IPS-18a (cell line): ENCODE results near the gene CACHD1.

Source experiments
- H3K27ac ChIP-seq: one replicate; pipeline ENCODE4 v1.5.1; 2013; ENCODE audit warnings: low read length
- H3K27me3 ChIP-seq: one replicate; pipeline ENCODE4 v1.6.1; 2013; ENCODE audit warnings: mild to moderate bottlenecking, low read length; ENCODE audit not compliant: control insufficient read depth, insufficient read depth
- H3K36me3 ChIP-seq: one replicate; pipeline ENCODE4 v1.6.1; 2013; ENCODE audit warnings: low read depth, low read length; ENCODE audit not compliant: control insufficient read depth
- H3K4me1 ChIP-seq: one replicate; pipeline ENCODE4 v1.6.1; 2013; ENCODE audit warnings: low read depth, low read length; ENCODE audit not compliant: control insufficient read depth
- H3K4me3 ChIP-seq: one replicate; pipeline ENCODE4 v1.5.1; 2013; ENCODE audit warnings: low read length
- H3K9ac ChIP-seq: one replicate; pipeline ENCODE4 v1.6.1; 2013; ENCODE audit warnings: mild to moderate bottlenecking, low read length, moderate library complexity
- H3K9me3 ChIP-seq: one replicate; pipeline ENCODE4 v1.6.1; 2013; ENCODE audit warnings: low read depth, low read length; ENCODE audit not compliant: control insufficient read depth

The CACHD1 gene

GRCh38 chr1:64678366-64678765 is 208.4 kb downstream of the CACHD1 start:
- no peak overlapping the region for H3K9ac ChIP-seq
- H3K4me1 ChIP-seq: no peaks in the 10 kb centered on the region
- H3K36me3 ChIP-seq: peaks cover 92% of the 10 kb centered on the region

GRCh38 chr1:64679177-64679576 is 209.2 kb downstream of the CACHD1 start:
- no peak overlapping the region for H3K9ac ChIP-seq
- no peak overlapping the region for H3K27ac ChIP-seq
- peaks cover 94% of the 10 kb centered on the region for H3K36me3 ChIP-seq
- no peak overlapping the region for H3K4me3 ChIP-seq
- H3K27me3 ChIP-seq: no peaks in the 10 kb centered on the region
- no peaks in the 10 kb centered on the region for H3K4me1 ChIP-seq
- no peaks in the 10 kb centered on the region for H3K9me3 ChIP-seq

More at GRCh38 chr1:64678366-64678765, 208.4 kb downstream of the CACHD1 start:
- no peak overlapping the region for H3K27ac ChIP-seq
- no peak overlapping the region for H3K4me3 ChIP-seq
- no peaks in the 10 kb centered on the region for H3K9me3 ChIP-seq
- no peaks in the 10 kb centered on the region for H3K27me3 ChIP-seq

GRCh38 chr1:64680599-64680998 is 210.7 kb downstream of the CACHD1 start:
- Histone ChIP-seq H3K4me1 (no peaks in the 10 kb centered on the region), H3K27me3 (no peaks in the 10 kb centered on the region), H3K4me3 (no peak overlapping the region), H3K9me3 (no peaks in the 10 kb centered on the region), H3K36me3 (peaks cover 96% of the 10 kb centered on the region), H3K27ac (no peak overlapping the region), H3K9ac (no peak overlapping the region)

GRCh38 chr1:64681043-64681442 is 211.1 kb downstream of the CACHD1 start:
- Histone ChIP-seq H3K27me3 (no peaks in the 10 kb centered on the region), H3K27ac (no peak overlapping the region), H3K4me1 (no peaks in the 10 kb centered on the region), H3K36me3 (peaks cover 96% of the 10 kb centered on the region), H3K4me3 (no peak overlapping the region), H3K9ac (no peak overlapping the region), H3K9me3 (no peaks in the 10 kb centered on the region)

GRCh38 chr1:64683419-64683818 is 213.5 kb downstream of the CACHD1 start:
- Histone ChIP-seq H3K9me3 (no peaks in the 10 kb centered on the region), H3K36me3 (peaks cover 92% of the 10 kb centered on the region), H3K27ac (no peak overlapping the region), H3K9ac (no peak overlapping the region), H3K27me3 (no peaks in the 10 kb centered on the region), H3K4me1 (peaks cover 7% of the 10 kb centered on the region), H3K4me3 (no peak overlapping the region)

GRCh38 chr1:64685217-64685616 is 215.3 kb downstream of the CACHD1 start:
- no peaks in the 10 kb centered on the region for H3K27me3 ChIP-seq
- peaks cover 92% of the 10 kb centered on the region for H3K36me3 ChIP-seq
- H3K27ac ChIP-seq: no peak overlapping the region
- no peak overlapping the region for H3K9ac ChIP-seq
- no peaks in the 10 kb centered on the region for H3K9me3 ChIP-seq
- no peak overlapping the region for H3K4me3 ChIP-seq
- H3K4me1 ChIP-seq: peaks cover 7% of the 10 kb centered on the region

GRCh38 chr1:64685765-64686341 is 215.9 kb downstream of the CACHD1 start:
- peaks cover 7% of the 10 kb centered on the region for H3K4me1 ChIP-seq
- no peak overlapping the region for H3K4me3 ChIP-seq
- peaks cover 92% of the 10 kb centered on the region for H3K36me3 ChIP-seq
- no peak overlapping the region for H3K9ac ChIP-seq
- H3K27ac ChIP-seq: no peak overlapping the region
- H3K9me3 ChIP-seq: no peaks in the 10 kb centered on the region
- H3K27me3 ChIP-seq: no peaks in the 10 kb centered on the region

GRCh38 chr1:64686828-64687724 is 217.1 kb downstream of the CACHD1 start:
- Histone ChIP-seq H3K27ac (no peak overlapping the region), H3K4me1 (peaks cover 7% of the 10 kb centered on the region), H3K4me3 (no peak overlapping the region), H3K36me3 (peaks cover 92% of the 10 kb centered on the region), H3K27me3 (no peaks in the 10 kb centered on the region), H3K9me3 (no peaks in the 10 kb centered on the region), H3K9ac (no peak overlapping the region)

GRCh38 chr1:64687725-64688327 is 217.9 kb downstream of the CACHD1 start:
- H3K4me3 ChIP-seq: no peak overlapping the region
- no peak overlapping the region for H3K9ac ChIP-seq
- no peaks in the 10 kb centered on the region for H3K27me3 ChIP-seq
- peaks cover 91% of the 10 kb centered on the region for H3K36me3 ChIP-seq
- peaks cover 7% of the 10 kb centered on the region for H3K4me1 ChIP-seq
- H3K9me3 ChIP-seq: no peaks in the 10 kb centered on the region
- H3K27ac ChIP-seq: no peak overlapping the region

- Histone ChIP-seq H3K27ac (no peak overlapping the region), H3K36me3 (peaks cover 71% of the 10 kb centered on the region)
These were observed 221.7 kb downstream of the CACHD1 start for GRCh38 chr1:64691626-64692025.

GRCh38 chr1:64692911-64693310 is 223.0 kb downstream of the CACHD1 start:
- peaks cover 63% of the 10 kb centered on the region for H3K36me3 ChIP-seq

More at GRCh38 chr1:64691626-64692025, 221.7 kb downstream of the CACHD1 start:
- no peaks in the 10 kb centered on the region for H3K27me3 ChIP-seq
- no peaks in the 10 kb centered on the region for H3K9me3 ChIP-seq
- H3K4me3 ChIP-seq: no peak overlapping the region
- no peak overlapping the region for H3K9ac ChIP-seq
- H3K4me1 ChIP-seq: peaks cover 7% of the 10 kb centered on the region

More at GRCh38 chr1:64692911-64693310, 223.0 kb downstream of the CACHD1 start:
- H3K27ac ChIP-seq: no peak overlapping the region
- no peaks in the 10 kb centered on the region for H3K27me3 ChIP-seq
- H3K9ac ChIP-seq: no peak overlapping the region
- H3K4me3 ChIP-seq: no peak overlapping the region
- no peaks in the 10 kb centered on the region for H3K4me1 ChIP-seq
- H3K9me3 ChIP-seq: no peaks in the 10 kb centered on the region
